K562 (cell line): ENCODE data around the gene MPHOSPH8. TPM values are rescaled to one million over a fixed set of nuclear protein-coding genes. Genes with fewer than 3 reads are reported as not detected.

Source experiments
- CBFB ChIP-seq: sonication (generic); formaldehyde crosslinking; IDR thresholded peaks from 2 replicates; pipeline ENCODE4 v1.4.0; 2020; ENCODE audit warnings: mild to moderate bottlenecking, missing genetic modification reagents
- CC2D1A ChIP-seq: fragments of 450-650 bp; IDR thresholded peaks from 2 replicates; pipeline ENCODE4 v1.6.1; 2017; ENCODE audit warnings: mild to moderate bottlenecking
- CLOCK ChIP-seq: fragments of 250-450 bp; sonication (Bioruptor Pico); IDR thresholded peaks from 2 replicates; pipeline ENCODE4 v1.4.0; 2020; ENCODE audit warnings: mild to moderate bottlenecking, moderate library complexity, borderline replicate concordance
- E2F3 ChIP-seq: fragments of 250-450 bp; sonication (Bioruptor Pico); IDR thresholded peaks from 2 replicates; pipeline ENCODE4 v1.4.0; 2020; ENCODE audit warnings: mild to moderate bottlenecking
- ETV1 ChIP-seq: fragments of 450-650 bp; conservative IDR thresholded peaks from 2 replicates; pipeline ENCODE4 v1.6.1; 2016; ENCODE audit warnings: missing genetic modification characterization, control low read depth, low read depth, missing compliant biosample characterization
- FOXJ3 ChIP-seq: sonication (generic); formaldehyde crosslinking; IDR thresholded peaks from 2 replicates; pipeline ENCODE4 v1.4.0; 2020; ENCODE audit warnings: mild to moderate bottlenecking, missing genetic modification reagents
- FOXK1 ChIP-seq: sonication (generic); formaldehyde crosslinking; IDR thresholded peaks from 2 replicates; pipeline ENCODE4 v1.8.0; 2022; ENCODE audit warnings: missing genetic modification reagents, mild to moderate bottlenecking, borderline replicate concordance
- HDAC3 ChIP-seq: fragments of 450-650 bp; IDR thresholded peaks from 2 replicates; pipeline ENCODE4 v1.6.1; 2018; ENCODE audit warnings: borderline replicate concordance, mild to moderate bottlenecking, moderate library complexity; ENCODE audit not compliant: partially characterized antibody
- LARP7 ChIP-seq: fragments of 450-650 bp; IDR thresholded peaks from 2 replicates; pipeline ENCODE4 v1.6.1; 2016
- MEF2A ChIP-seq: IDR thresholded peaks from 2 replicates; pipeline ENCODE4 v1.6.1; 2011; ENCODE audit warnings: low read depth, mild to moderate bottlenecking, low read length, moderate library complexity; ENCODE audit not compliant: control insufficient read depth
- NUFIP1 ChIP-seq: fragments of 450-650 bp; IDR thresholded peaks from 2 replicates; pipeline ENCODE4 v1.6.1; 2018; ENCODE audit not compliant: partially characterized antibody
- PCBP2 ChIP-seq: fragments of 200-400 bp; formaldehyde crosslinking; IDR thresholded peaks from 2 replicates; pipeline ENCODE4 v1.6.1; 2018; ENCODE audit warnings: low read length, low read depth, mild to moderate bottlenecking, moderate library complexity; ENCODE audit not compliant: poor library complexity, severe bottlenecking
- SETDB1 ChIP-seq: IDR thresholded peaks from one replicate; pipeline ENCODE4 v1.6.1; 2012; ENCODE audit warnings: low read length, control low read depth, inconsistent platforms
- SMARCA5 ChIP-seq: fragments of 450-650 bp; IDR thresholded peaks from 2 replicates; pipeline ENCODE4 v1.6.1; 2016
- SMARCE1 ChIP-seq: fragments of 450-650 bp; IDR thresholded peaks from 2 replicates; pipeline ENCODE4 v1.7.1; 2016; ENCODE audit warnings: mild to moderate bottlenecking
- SRSF9 ChIP-seq: fragments of 200-400 bp; formaldehyde crosslinking; IDR thresholded peaks from 2 replicates; pipeline ENCODE4 v1.6.1; 2017; ENCODE audit warnings: low read depth, low read length, borderline replicate concordance
- ZNF175 ChIP-seq: fragments of 200-800 bp; sonication (Bioruptor generic); IDR thresholded peaks from 2 replicates; pipeline ENCODE4 v1.6.1; 2016; ENCODE audit warnings: low read depth, mild to moderate bottlenecking, missing genetic modification characterization, missing compliant biosample characterization
- ZNF431 ChIP-seq: sonication (generic); formaldehyde crosslinking; IDR thresholded peaks from 2 replicates; pipeline ENCODE4 v1.8.0; 2022; ENCODE audit warnings: mild to moderate bottlenecking, missing genetic modification reagents
- ZNF449 ChIP-seq: fragments of 250-450 bp; sonication (Bioruptor Pico); IDR thresholded peaks from 2 replicates; pipeline ENCODE4 v1.8.0; 2022; ENCODE audit warnings: moderate library complexity, mild to moderate bottlenecking, inconsistent platforms
- ZNF766 ChIP-seq: fragments of 200-800 bp; sonication (Bioruptor generic); conservative IDR thresholded peaks from 2 replicates; pipeline ENCODE4 v1.6.1; 2016; ENCODE audit warnings: missing genetic modification characterization, missing compliant biosample characterization
- ZNF780A ChIP-seq: fragments of 250-450 bp; sonication (Bioruptor Pico); IDR thresholded peaks from 2 replicates; pipeline ENCODE4 v1.5.0; 2021; ENCODE audit warnings: mild to moderate bottlenecking
- polyA plus RNA-seq, 8 experiments: library from polyadenylated mRNA; depleted of rRNA in 4 of 8; stranded (reverse) in 5 of 8; unstranded in 3 of 8; fragments of >200 nt; fragmentation: Nextera tagmentation in 2 of 8; fragmentation: Illumina TruSeq in 1 of 8; extraction: Ambion mirVana in 2 of 8; extraction: Trizol in 1 of 8; gene quantifications; 2 replicates each; pipeline versions ENCODE4 v1.2.1 to v1.2.3, GENCODE V29; 2011 to 2014; ENCODE audit warnings: inconsistent platforms in 1 of 8, missing spikeins in 1 of 8
- total RNA-seq, 7 experiments: library from RNA; depleted of rRNA in 6 of 7; stranded (reverse); fragments of >200 nt in 6 of 7; fragmentation: Illumina TruSeq in 2 of 7; extraction: Trizol in 2 of 7; gene quantifications; 2 replicates each; pipeline versions ENCODE4 v1.2.1 to v1.2.3, GENCODE V29; 2011 to 2021; ENCODE audit warnings: low replicate concordance in 1 of 7
- TF ChIP-seq, protein P1 (sequence below): fragments of 450-650 bp; IDR thresholded peaks from 2 replicates; pipeline ENCODE4 v1.6.1; 2014; ENCODE audit warnings: low read depth, mild to moderate bottlenecking, moderate library complexity, borderline replicate concordance
- TF ChIP-seq, protein P2 (sequence below): sonication (generic); formaldehyde crosslinking; IDR thresholded peaks from 2 replicates; pipeline ENCODE4 v1.8.0; 2022; ENCODE audit warnings: missing genetic modification reagents, mild to moderate bottlenecking, moderate library complexity, borderline replicate concordance

Gene MPHOSPH8
- total and polyA plus RNA-seq, 9 of the 15 experiments (the other 6 are each of a cell fraction or from before 2014, with no cell fraction given): 10.3 to 24.8 (median 16.6) TPM

- TF ChIP-seq, protein P1, sequence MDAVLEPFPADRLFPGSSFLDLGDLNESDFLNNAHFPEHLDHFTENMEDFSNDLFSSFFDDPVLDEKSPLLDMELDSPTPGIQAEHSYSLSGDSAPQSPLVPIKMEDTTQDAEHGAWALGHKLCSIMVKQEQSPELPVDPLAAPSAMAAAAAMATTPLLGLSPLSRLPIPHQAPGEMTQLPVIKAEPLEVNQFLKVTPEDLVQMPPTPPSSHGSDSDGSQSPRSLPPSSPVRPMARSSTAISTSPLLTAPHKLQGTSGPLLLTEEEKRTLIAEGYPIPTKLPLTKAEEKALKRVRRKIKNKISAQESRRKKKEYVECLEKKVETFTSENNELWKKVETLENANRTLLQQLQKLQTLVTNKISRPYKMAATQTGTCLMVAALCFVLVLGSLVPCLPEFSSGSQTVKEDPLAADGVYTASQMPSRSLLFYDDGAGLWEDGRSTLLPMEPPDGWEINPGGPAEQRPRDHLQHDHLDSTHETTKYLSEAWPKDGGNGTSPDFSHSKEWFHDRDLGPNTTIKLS: no peak
- TF ChIP-seq SMARCA5: no peak
- TF ChIP-seq SRSF9: no peak
- no peak for TF ChIP-seq MEF2A
- no peak for TF ChIP-seq FOXJ3 (CRISPR knock-in tag)
- TF ChIP-seq PCBP2: no peak
- TF ChIP-seq HDAC3: no peak
- no peak for TF ChIP-seq ZNF780A (CRISPR knock-in tag)
- TF ChIP-seq ETV1 (tag): no peak
- no peak for TF ChIP-seq ZNF431 (CRISPR knock-in tag)
- TF ChIP-seq SMARCE1: no peak
- no peak for TF ChIP-seq ZNF766 (CRISPR knock-in tag)
- TF ChIP-seq FOXK1: no peak
- no peak for TF ChIP-seq LARP7
- no peak for TF ChIP-seq SETDB1
- no peak for TF ChIP-seq E2F3 (CRISPR knock-in tag)
- no peak for TF ChIP-seq NUFIP1
- TF ChIP-seq CC2D1A: no peak
- no peak for TF ChIP-seq CLOCK (CRISPR knock-in tag)
- TF ChIP-seq ZNF175 (CRISPR knock-in tag): no peak
- TF ChIP-seq, protein P2, sequence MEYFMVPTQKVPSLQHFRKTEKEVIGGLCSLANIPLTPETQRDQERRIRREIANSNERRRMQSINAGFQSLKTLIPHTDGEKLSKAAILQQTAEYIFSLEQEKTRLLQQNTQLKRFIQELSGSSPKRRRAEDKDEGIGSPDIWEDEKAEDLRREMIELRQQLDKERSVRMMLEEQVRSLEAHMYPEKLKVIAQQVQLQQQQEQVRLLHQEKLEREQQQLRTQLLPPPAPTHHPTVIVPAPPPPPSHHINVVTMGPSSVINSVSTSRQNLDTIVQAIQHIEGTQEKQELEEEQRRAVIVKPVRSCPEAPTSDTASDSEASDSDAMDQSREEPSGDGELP: peak; percentile 10; the same call in 1 of the 2 replicates
- no peak for TF ChIP-seq ZNF449 (CRISPR knock-in tag)
- no peak for TF ChIP-seq CBFB (CRISPR knock-in tag)
These were observed at the start of gene MPHOSPH8 (continued) for GRCh38 chr13:19633479-19634255.
